Measurements from ENCODE around the gene TLCD3B.

DNA sequence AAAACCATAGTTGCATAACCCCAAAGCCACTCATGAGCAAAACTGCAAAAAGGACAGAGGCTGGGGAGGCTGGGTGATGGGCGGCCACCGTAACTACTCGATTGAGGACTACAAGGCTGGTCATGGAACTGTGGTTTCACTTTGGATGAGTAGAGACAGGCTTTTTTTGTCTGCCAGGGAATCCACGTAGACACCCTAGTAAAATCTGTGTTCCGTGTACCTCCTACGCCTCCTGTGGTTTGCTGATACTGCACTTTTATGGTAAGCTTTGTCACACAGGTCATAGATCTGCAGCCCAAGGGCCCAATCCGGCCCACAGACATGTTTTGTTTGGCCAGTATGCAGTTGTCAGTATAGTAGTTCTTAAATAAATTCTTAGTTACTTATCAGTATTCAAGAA is 2.2 kb upstream of the TLCD3B start:
- TF ChIP-seq POLR2A (IDR thresholded peaks at IDR 0.05), result no peak
- TF ChIP-seq, protein P1, sequence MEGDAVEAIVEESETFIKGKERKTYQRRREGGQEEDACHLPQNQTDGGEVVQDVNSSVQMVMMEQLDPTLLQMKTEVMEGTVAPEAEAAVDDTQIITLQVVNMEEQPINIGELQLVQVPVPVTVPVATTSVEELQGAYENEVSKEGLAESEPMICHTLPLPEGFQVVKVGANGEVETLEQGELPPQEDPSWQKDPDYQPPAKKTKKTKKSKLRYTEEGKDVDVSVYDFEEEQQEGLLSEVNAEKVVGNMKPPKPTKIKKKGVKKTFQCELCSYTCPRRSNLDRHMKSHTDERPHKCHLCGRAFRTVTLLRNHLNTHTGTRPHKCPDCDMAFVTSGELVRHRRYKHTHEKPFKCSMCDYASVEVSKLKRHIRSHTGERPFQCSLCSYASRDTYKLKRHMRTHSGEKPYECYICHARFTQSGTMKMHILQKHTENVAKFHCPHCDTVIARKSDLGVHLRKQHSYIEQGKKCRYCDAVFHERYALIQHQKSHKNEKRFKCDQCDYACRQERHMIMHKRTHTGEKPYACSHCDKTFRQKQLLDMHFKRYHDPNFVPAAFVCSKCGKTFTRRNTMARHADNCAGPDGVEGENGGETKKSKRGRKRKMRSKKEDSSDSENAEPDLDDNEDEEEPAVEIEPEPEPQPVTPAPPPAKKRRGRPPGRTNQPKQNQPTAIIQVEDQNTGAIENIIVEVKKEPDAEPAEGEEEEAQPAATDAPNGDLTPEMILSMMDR (IDR thresholded peaks at IDR 0.05), result no peak
- no peak for TF ChIP-seq EP300 (IDR thresholded peaks at IDR 0.05)

All from tibial nerve (tissue), 4 donors.